IMR-90 (cell line): ENCODE data around the gene ARV1. TPM values are rescaled to one million over a fixed set of nuclear protein-coding genes. Genes with fewer than 3 reads are reported as not detected.

Source experiments
- ATAC-seq: fragments of 200-7000 bp; cut with Tn5 transposase; 2 replicates; pipeline ENCODE4 v1.9.1; 2020; ENCODE audit warnings: low read depth, mild to moderate bottlenecking, moderate library complexity
- BruUV-seq: library from RNA; stranded (reverse); fragments of 400-500 nt; replicated peaks from 2 replicates; lab custom pipeline; 2021; lab: Mats Ljungman, UMichigan
- CTCF ChIA-PET: fragments of 300-600 bp; formaldehyde crosslinking; extraction: SDS; loops from one replicate; lab custom pipeline; 2021; ENCODE audit warnings: antibody characterized with exemption; lab: Yijun Ruan, JAX
- POLR2A ChIA-PET: fragments of 300-600 bp; sonication (Branson Sonifier 250); formaldehyde crosslinking; loops from one replicate; lab custom pipeline; 2022; ENCODE audit warnings: antibody characterized with exemption; ENCODE audit not compliant: unreplicated experiment; lab: Charles Lee
- DNase-seq: peaks from one replicate; pipeline ENCODE4 v3.0.0; 2013
- H2AFZ ChIP-seq: replicated peaks from 2 replicates; pipeline ENCODE3; 2013; ENCODE audit warnings: low read length, mild to moderate bottlenecking; ENCODE audit not compliant: poor library complexity
- H2AK5ac ChIP-seq: 2 replicates; pipeline ENCODE4 v1.6.1; 2013; ENCODE audit warnings: low read depth, low read length, inconsistent platforms
- H2AK9ac ChIP-seq: replicated peaks from 2 replicates; pipeline ENCODE3; 2013; ENCODE audit warnings: mild to moderate bottlenecking, low read depth, low read length, moderate library complexity; ENCODE audit not compliant: poor library complexity
- H2BK120ac ChIP-seq: 2 replicates; pipeline ENCODE4 v1.6.1; 2013; ENCODE audit warnings: low read depth, low read length, inconsistent platforms
- H2BK15ac ChIP-seq: 3 replicates; pipeline ENCODE4 v1.6.1; 2013; ENCODE audit warnings: low read depth, low read length, inconsistent platforms
- H2BK20ac ChIP-seq: 2 replicates; pipeline ENCODE4 v1.6.1; 2013; ENCODE audit warnings: low read depth, mild to moderate bottlenecking, inconsistent platforms, low read length, moderate library complexity
- H2BK5ac ChIP-seq: 2 replicates; pipeline ENCODE4 v1.6.1; 2013; ENCODE audit warnings: mild to moderate bottlenecking, low read depth, low read length, inconsistent platforms; ENCODE audit not compliant: poor library complexity, severe bottlenecking
- H3K14ac ChIP-seq: replicated peaks from 2 replicates; pipeline ENCODE4 v1.6.1; 2013; ENCODE audit warnings: low read depth, low read length, inconsistent platforms
- H3K18ac ChIP-seq: 2 replicates; pipeline ENCODE4 v1.6.1; 2013; ENCODE audit warnings: low read depth, low read length, control low read depth
- H3K23ac ChIP-seq: 2 replicates; pipeline ENCODE4 v1.6.1; 2013; ENCODE audit warnings: low read depth, low read length, inconsistent platforms
- H3K27ac ChIP-seq: 2 replicates; pipeline ENCODE4 v1.5.1; 2013; ENCODE audit warnings: mild to moderate bottlenecking, control low read depth, low read length; ENCODE audit not compliant: insufficient read depth
- H3K27me3 ChIP-seq: 2 replicates; pipeline ENCODE4 v1.6.1; 2013; ENCODE audit warnings: low read length; ENCODE audit not compliant: control insufficient read depth, insufficient read depth
- H3K36me3 ChIP-seq: 2 replicates; pipeline ENCODE4 v1.6.1; 2013; ENCODE audit warnings: low read length, mixed read lengths; ENCODE audit not compliant: control insufficient read depth, insufficient read depth
- H3K4ac ChIP-seq: 2 replicates; pipeline ENCODE4 v1.6.1; 2013; ENCODE audit warnings: low read depth, low read length, inconsistent platforms
- H3K4me1 ChIP-seq: 2 replicates; pipeline ENCODE4 v1.6.1; 2013; ENCODE audit warnings: low read length, mixed read lengths; ENCODE audit not compliant: control insufficient read depth, insufficient read depth
- H3K4me2 ChIP-seq: 2 replicates; pipeline ENCODE4 v1.6.1; 2013; ENCODE audit warnings: low read depth, mild to moderate bottlenecking, control low read depth, low read length, moderate library complexity
- H3K4me3 ChIP-seq: 2 replicates; pipeline ENCODE4 v1.5.1; 2013; ENCODE audit warnings: low read depth, mild to moderate bottlenecking, control low read depth, low read length, moderate library complexity; ENCODE audit not compliant: insufficient read depth
- H3K56ac ChIP-seq: 2 replicates; pipeline ENCODE4 v1.6.1; 2013; ENCODE audit warnings: low read length, inconsistent platforms; ENCODE audit not compliant: insufficient read depth; ENCODE audit errors: extremely low read depth
- H3K79me1 ChIP-seq, 2 experiments: 2 replicates each; pipeline ENCODE4 v1.6.1; 2013; ENCODE audit warnings: low read length in 2 of 2, inconsistent platforms in 1 of 2, low read depth in 1 of 2
- H3K9ac ChIP-seq: 2 replicates; pipeline ENCODE4 v1.6.1; 2013; ENCODE audit warnings: low read depth, low read length, control low read depth
- H3K9me1 ChIP-seq: 2 replicates; pipeline ENCODE4 v1.6.1; 2013; ENCODE audit warnings: low read length, inconsistent platforms; ENCODE audit not compliant: insufficient read depth
- H3K9me3 ChIP-seq: 2 replicates; pipeline ENCODE4 v1.6.1; 2013; ENCODE audit warnings: low read length; ENCODE audit not compliant: control insufficient read depth, insufficient read depth
- H4K20me1 ChIP-seq: 2 replicates; pipeline ENCODE4 v1.6.1; 2013; ENCODE audit warnings: low read length, inconsistent platforms; ENCODE audit not compliant: insufficient read depth
- H4K5ac ChIP-seq: 2 replicates; pipeline ENCODE4 v1.6.1; 2013; ENCODE audit warnings: mild to moderate bottlenecking, low read depth, low read length, control low read depth
- H4K8ac ChIP-seq, 2 experiments: 2 replicates each; pipeline ENCODE4 v1.6.1; 2013; ENCODE audit warnings: low read depth in 2 of 2, low read length in 2 of 2, control low read depth in 1 of 2, inconsistent platforms in 1 of 2
- H4K91ac ChIP-seq: 2 replicates; pipeline ENCODE4 v1.6.1; 2013; ENCODE audit warnings: low read depth, low read length, inconsistent platforms; ENCODE audit not compliant: insufficient read depth
- BHLHE40 ChIP-seq: fragments of 150-350 bp; IDR thresholded peaks from 2 replicates; pipeline ENCODE4 v1.6.1; 2016; ENCODE audit warnings: mild to moderate bottlenecking, low read depth, low read length
- CEBPB ChIP-seq: IDR thresholded peaks from 2 replicates; pipeline ENCODE4 v1.6.1; 2012; ENCODE audit warnings: low read depth, low read length, improper control_type of control experiment
- CHD1 ChIP-seq: IDR thresholded peaks from 2 replicates; pipeline ENCODE4 v1.6.1; 2012; ENCODE audit warnings: low read depth, low read length, improper control_type of control experiment
- FOS ChIP-seq: fragments of 150-350 bp; IDR thresholded peaks from 2 replicates; pipeline ENCODE4 v1.6.1; 2016; ENCODE audit warnings: low read depth, low read length
- MAFK ChIP-seq: IDR thresholded peaks from 2 replicates; pipeline ENCODE4 v1.6.1; 2012; ENCODE audit warnings: low read depth, low read length, improper control_type of control experiment
- MAZ ChIP-seq: IDR thresholded peaks from 2 replicates; pipeline ENCODE4 v1.6.1; 2012; ENCODE audit warnings: low read depth, mild to moderate bottlenecking, low read length, improper control_type of control experiment, moderate library complexity, borderline replicate concordance
- MXI1 ChIP-seq: IDR thresholded peaks from 2 replicates; pipeline ENCODE4 v1.6.1; 2012; ENCODE audit warnings: low read depth, mild to moderate bottlenecking, low read length, moderate library complexity, borderline replicate concordance
- NFE2L2 ChIP-seq: fragments of 150-350 bp; IDR thresholded peaks from 2 replicates; pipeline ENCODE4 v1.6.1; 2016; ENCODE audit warnings: low read depth, mild to moderate bottlenecking, low read length
- POLR2A ChIP-seq: IDR thresholded peaks from 2 replicates; pipeline ENCODE4 v1.6.1; 2012; ENCODE audit warnings: mild to moderate bottlenecking, low read depth, low read length
- RAD21 ChIP-seq: IDR thresholded peaks from 2 replicates; pipeline ENCODE4 v1.6.1; 2012; ENCODE audit warnings: low read length, improper control_type of control experiment
- RCOR1 ChIP-seq: IDR thresholded peaks from 2 replicates; pipeline ENCODE4 v1.6.1; 2012; ENCODE audit warnings: mild to moderate bottlenecking, low read length, improper control_type of control experiment; ENCODE audit not compliant: insufficient replicate concordance
- RFX5 ChIP-seq: IDR thresholded peaks from 2 replicates; pipeline ENCODE4 v1.8.0; 2012; ENCODE audit warnings: low read depth, mild to moderate bottlenecking, low read length, moderate library complexity
- SMC3 ChIP-seq: fragments of 150-350 bp; IDR thresholded peaks from 2 replicates; pipeline ENCODE4 v1.6.1; 2016; ENCODE audit warnings: low read depth, mild to moderate bottlenecking, antibody characterized with exemption, low read length, moderate library complexity
- WGBS, 2 experiments: methylation state at CpG; one replicate each; pipeline versions ENCODE4 v1.1.5 to v1.1.7; 2013; ENCODE audit warnings: missing lambda C conversion rate in 2 of 2; ENCODE audit not compliant: insufficient read length in 1 of 2; ENCODE audit errors: extremely low coverage in 2 of 2; 5-methylcytosine and 5-hydroxymethylcytosine counted together
- dilution Hi-C: fragments of 300-500 bp; cut with HindIII; formaldehyde crosslinking; loops from one replicate; pipeline ENCODE4 v1.14.3; 2018; ENCODE audit warnings: low sequenced_read_pairs; ENCODE audit not compliant: unreplicated experiment
- in situ Hi-C: fragments of 300-500 bp; cut with MboI; formaldehyde crosslinking; loops from 3 replicates; pipeline ENCODE4 v1.14.3; 2019; ENCODE audit warnings: low sequenced_read_pairs, inconsistent platforms, mixed read lengths
- intact Hi-C: fragments of 100-400 bp; cut with micrococcal nuclease; formaldehyde crosslinking; loops from 2 replicates; pipeline ENCODE4 v1.10.0; 2022
- polyA plus RNA-seq, 3 experiments: library from polyadenylated mRNA; depleted of rRNA; stranded (reverse); fragments of >200 nt; gene quantifications; 2 replicates each; pipeline ENCODE4 v1.2.3, GENCODE V29; 2012; ENCODE audit warnings: low replicate concordance in 1 of 3
- total RNA-seq: library from RNA; depleted of rRNA; stranded (reverse); fragments of >200 nt; gene quantifications from 2 replicates; pipeline ENCODE4 v1.2.3, GENCODE V29; 2012
- TF ChIP-seq, protein P1 (sequence below): conservative IDR thresholded peaks from 2 replicates; pipeline ENCODE4 v1.5.1; 2012; ENCODE audit warnings: mild to moderate bottlenecking, low read depth, low read length, improper control_type of control experiment
- TF ChIP-seq, protein P2 (sequence below): fragments of 150-350 bp; IDR thresholded peaks from 2 replicates; pipeline ENCODE4 v1.6.1; 2017; ENCODE audit warnings: mild to moderate bottlenecking, antibody characterized with exemption, low read length, low read depth
- TF ChIP-seq, protein P3 (sequence below): fragments of 150-350 bp; IDR thresholded peaks from 2 replicates; pipeline ENCODE4 v1.6.1; 2016; ENCODE audit warnings: low read depth, mild to moderate bottlenecking, low read length, moderate library complexity, borderline replicate concordance

ARV1 gene
- total and polyA plus RNA-seq, 2 of the 4 experiments (the other 2 are of a cell fraction): 19.0 to 22.9 TPM

DNA sequence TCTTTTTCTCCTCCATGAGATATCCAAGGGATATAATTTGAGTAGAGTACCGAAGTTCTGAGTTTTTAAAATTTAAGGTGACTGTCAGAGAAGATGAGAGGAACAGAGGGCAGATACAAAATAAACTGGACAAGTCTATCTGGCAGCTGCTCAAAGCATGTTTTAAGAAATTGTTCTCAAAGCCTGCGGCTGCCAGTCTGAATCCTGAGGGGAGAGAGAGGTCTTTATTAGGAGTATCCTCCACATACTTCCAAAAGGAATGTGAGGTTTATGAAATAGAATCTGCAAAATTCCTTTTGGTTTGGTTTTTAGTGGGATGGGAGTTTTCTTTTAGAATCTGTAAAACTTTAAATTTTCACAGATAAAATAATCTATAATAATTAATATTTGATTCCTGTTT is 41.5 kb upstream of the ARV1 start:
- Histone ChIP-seq H3K9me3 (no peaks in the 10 kb centered on the region), H2AFZ (no peak overlapping the region), H3K36me3 (no peaks in the 10 kb centered on the region), H3K27ac (no peak overlapping the region; the same call in 1 of the 2 replicates), H3K9ac (no peak overlapping the region), H3K14ac (no peak overlapping the region), H4K5ac (no peak overlapping the region), H2BK5ac (no peak overlapping the region), H3K4me3 (no peak overlapping the region), H3K4ac (no peak overlapping the region), H3K79me1 (no peaks in the 10 kb centered on the region), H3K18ac (no peak overlapping the region), H3K27me3 (no peaks in the 10 kb centered on the region), H2AK9ac (no peak overlapping the region), H3K23ac (no peak overlapping the region), H3K9me1 (no peaks in the 10 kb centered on the region; the same call in 1 of the 2 replicates), H4K8ac (no peak overlapping the region), H3K4me1 (peaks cover 7% of the 10 kb centered on the region), H2BK15ac (no peak overlapping the region), H4K20me1 (no peaks in the 10 kb centered on the region), H4K91ac (no peak overlapping the region), H3K4me2 (peak overlapping the region; percentile 75), H3K56ac (no peak overlapping the region), H2BK120ac (no peak overlapping the region), H2AK5ac (no peak overlapping the region), H2BK20ac (no peak overlapping the region)
- DNase-seq (peak; percentile 45), ATAC-seq (peak; percentile 53)
- ChIA-PET POLR2A (no interaction called here), CTCF (interaction anchor here (1.1 to 1.3 kb wide), 2 partner anchors 13 to 304 kb away, joined by 3 to 4 read pairs; no protein-coding TSS in a partner anchor)
- intact Hi-C loops: loop anchor here (5.0 kb wide), 1 partner anchor 40 kb away; the partner anchor contains the start of genes ARV1 and TTC13
- in situ Hi-C loops: no loop called here
- no CpG with 5 or more reads among the region's 2 CpGs for whole genome bisulfite sequencing, 2 experiments
- TF ChIP-seq RCOR1: no peak
- TF ChIP-seq, protein P1, sequence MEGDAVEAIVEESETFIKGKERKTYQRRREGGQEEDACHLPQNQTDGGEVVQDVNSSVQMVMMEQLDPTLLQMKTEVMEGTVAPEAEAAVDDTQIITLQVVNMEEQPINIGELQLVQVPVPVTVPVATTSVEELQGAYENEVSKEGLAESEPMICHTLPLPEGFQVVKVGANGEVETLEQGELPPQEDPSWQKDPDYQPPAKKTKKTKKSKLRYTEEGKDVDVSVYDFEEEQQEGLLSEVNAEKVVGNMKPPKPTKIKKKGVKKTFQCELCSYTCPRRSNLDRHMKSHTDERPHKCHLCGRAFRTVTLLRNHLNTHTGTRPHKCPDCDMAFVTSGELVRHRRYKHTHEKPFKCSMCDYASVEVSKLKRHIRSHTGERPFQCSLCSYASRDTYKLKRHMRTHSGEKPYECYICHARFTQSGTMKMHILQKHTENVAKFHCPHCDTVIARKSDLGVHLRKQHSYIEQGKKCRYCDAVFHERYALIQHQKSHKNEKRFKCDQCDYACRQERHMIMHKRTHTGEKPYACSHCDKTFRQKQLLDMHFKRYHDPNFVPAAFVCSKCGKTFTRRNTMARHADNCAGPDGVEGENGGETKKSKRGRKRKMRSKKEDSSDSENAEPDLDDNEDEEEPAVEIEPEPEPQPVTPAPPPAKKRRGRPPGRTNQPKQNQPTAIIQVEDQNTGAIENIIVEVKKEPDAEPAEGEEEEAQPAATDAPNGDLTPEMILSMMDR: no peak
- TF ChIP-seq RAD21: no peak
- TF ChIP-seq RFX5: no peak
- TF ChIP-seq SMC3: no peak
- no peak for TF ChIP-seq MAFK
- TF ChIP-seq BHLHE40: no peak
- TF ChIP-seq MXI1: no peak
- no peak for TF ChIP-seq MAZ
- TF ChIP-seq, protein P2, sequence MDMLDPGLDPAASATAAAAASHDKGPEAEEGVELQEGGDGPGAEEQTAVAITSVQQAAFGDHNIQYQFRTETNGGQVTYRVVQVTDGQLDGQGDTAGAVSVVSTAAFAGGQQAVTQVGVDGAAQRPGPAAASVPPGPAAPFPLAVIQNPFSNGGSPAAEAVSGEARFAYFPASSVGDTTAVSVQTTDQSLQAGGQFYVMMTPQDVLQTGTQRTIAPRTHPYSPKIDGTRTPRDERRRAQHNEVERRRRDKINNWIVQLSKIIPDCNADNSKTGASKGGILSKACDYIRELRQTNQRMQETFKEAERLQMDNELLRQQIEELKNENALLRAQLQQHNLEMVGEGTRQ: no peak
- no peak for TF ChIP-seq POLR2A
- no peak for TF ChIP-seq FOS
- no peak for TF ChIP-seq CEBPB
- TF ChIP-seq CHD1: no peak
- no peak for TF ChIP-seq NFE2L2
- TF ChIP-seq, protein P3, sequence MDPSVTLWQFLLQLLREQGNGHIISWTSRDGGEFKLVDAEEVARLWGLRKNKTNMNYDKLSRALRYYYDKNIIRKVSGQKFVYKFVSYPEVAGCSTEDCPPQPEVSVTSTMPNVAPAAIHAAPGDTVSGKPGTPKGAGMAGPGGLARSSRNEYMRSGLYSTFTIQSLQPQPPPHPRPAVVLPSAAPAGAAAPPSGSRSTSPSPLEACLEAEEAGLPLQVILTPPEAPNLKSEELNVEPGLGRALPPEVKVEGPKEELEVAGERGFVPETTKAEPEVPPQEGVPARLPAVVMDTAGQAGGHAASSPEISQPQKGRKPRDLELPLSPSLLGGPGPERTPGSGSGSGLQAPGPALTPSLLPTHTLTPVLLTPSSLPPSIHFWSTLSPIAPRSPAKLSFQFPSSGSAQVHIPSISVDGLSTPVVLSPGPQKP: no peak
- dilution Hi-C loops: no loop called here
- no TSS peak for BruUV-seq
